SK-N-SH treated with all-trans-retinoic acid at 6 μM for 48 hours (cell line): ENCODE results near the gene SH3BGRL2.

Experiments
- OSR1 ChIP-seq: fragments of 250-450 bp; sonication (Bioruptor Pico); IDR thresholded peaks from 2 replicates; pipeline ENCODE4 v1.8.0; 2022; ENCODE audit warnings: moderate library complexity, mild to moderate bottlenecking, inconsistent platforms
- PATZ1 ChIP-seq: fragments of 250-450 bp; sonication (Bioruptor Pico); IDR thresholded peaks from 2 replicates; pipeline ENCODE4 v1.8.0; 2020; ENCODE audit warnings: mild to moderate bottlenecking, moderate library complexity, borderline replicate concordance
- RARB ChIP-seq: fragments of 250-450 bp; sonication (Bioruptor Pico); IDR thresholded peaks from 2 replicates; pipeline ENCODE4 v1.8.0; 2021; ENCODE audit warnings: mild to moderate bottlenecking, moderate library complexity
- TCF4 ChIP-seq: fragments of 250-450 bp; sonication (Bioruptor Pico); IDR thresholded peaks from 2 replicates; pipeline ENCODE4 v1.8.0; 2021; ENCODE audit warnings: mild to moderate bottlenecking, moderate library complexity, borderline replicate concordance
- ZFP30 ChIP-seq: fragments of 450-650 bp; formaldehyde crosslinking; IDR thresholded peaks from 2 replicates; pipeline ENCODE4 v1.5.0; 2022; ENCODE audit warnings: mild to moderate bottlenecking, moderate library complexity
- TF ChIP-seq, protein P1 (sequence below): fragments of 250-450 bp; sonication (Bioruptor Pico); IDR thresholded peaks from 2 replicates; pipeline ENCODE4 v1.5.1; 2021; ENCODE audit warnings: mild to moderate bottlenecking, moderate library complexity

GRCh38 chr6:79712616-79713135 lies 81.5 kb downstream of the SH3BGRL2 start:
- TF ChIP-seq, protein P1, sequence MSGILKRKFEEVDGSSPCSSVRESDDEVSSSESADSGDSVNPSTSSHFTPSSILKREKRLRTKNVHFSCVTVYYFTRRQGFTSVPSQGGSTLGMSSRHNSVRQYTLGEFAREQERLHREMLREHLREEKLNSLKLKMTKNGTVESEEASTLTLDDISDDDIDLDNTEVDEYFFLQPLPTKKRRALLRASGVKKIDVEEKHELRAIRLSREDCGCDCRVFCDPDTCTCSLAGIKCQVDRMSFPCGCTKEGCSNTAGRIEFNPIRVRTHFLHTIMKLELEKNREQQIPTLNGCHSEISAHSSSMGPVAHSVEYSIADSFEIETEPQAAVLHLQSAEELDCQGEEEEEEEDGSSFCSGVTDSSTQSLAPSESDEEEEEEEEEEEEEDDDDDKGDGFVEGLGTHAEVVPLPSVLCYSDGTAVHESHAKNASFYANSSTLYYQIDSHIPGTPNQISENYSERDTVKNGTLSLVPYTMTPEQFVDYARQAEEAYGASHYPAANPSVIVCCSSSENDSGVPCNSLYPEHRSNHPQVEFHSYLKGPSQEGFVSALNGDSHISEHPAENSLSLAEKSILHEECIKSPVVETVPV (CRISPR knock-in tag): no peak
- TF ChIP-seq PATZ1 (CRISPR knock-in tag) (no peak), TCF4 (no peak), OSR1 (CRISPR knock-in tag) (no peak), RARB (no peak), ZFP30 (CRISPR knock-in tag) (no peak)
